ENCODE measurements around the gene UGT1A3. TPM values are rescaled to one million over a fixed set of nuclear protein-coding genes. Genes with fewer than 3 reads are reported as not detected.
"Not testable (repeated sequence)": the region's sequence is repeated elsewhere in the genome, so short reads cannot be mapped to it uniquely, and the experiment has no call there.

UGT1A3 gene
- total and polyA plus RNA-seq, 7 donors, result not detected

DNA sequence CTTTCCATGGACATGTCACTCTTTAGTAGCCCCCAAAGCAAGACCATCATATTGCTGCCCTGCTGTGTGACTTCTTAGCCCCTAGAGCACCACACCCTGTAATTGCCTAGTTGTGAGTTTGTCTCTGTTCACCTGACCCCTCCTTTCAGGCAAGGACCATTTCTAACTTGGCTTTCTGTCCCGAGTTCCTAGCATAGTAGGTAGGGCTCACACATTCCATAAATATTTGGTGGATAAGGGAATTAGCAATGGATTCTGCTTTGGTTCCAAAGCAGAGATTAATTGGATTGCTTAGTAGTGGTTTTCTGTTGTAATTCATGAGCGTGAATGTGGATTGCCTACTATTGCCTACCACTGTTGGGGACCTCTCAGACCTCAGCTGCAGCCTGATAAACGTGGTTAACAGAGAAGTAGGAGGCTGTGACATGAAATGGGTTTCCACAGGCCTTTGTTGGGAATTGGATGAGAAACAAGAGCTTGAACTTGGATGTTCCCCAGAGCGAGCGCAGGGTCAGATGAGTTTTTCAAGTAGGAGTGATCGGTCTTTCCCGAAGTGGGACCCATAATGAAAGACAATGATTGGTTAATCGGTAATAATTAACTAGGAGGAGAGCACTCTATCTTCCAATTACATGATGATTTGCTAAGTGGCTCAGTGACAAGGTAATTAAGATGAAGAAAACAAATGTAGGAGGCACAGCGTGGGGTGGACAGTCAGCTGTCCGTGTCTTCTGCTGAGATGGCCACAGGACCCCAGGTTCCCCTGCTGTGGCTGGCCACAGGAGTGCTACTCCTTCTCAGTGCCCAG, 17.8 kb downstream of the UGT1A3 start:
- Histone ChIP-seq H3K4me3 (no peak overlapping the region), H3K27ac (no peak overlapping the region), H3K36me3 (ENCODE audit: insufficient read depth in 1 of 2, low read depth in 1 of 2) (no peaks in the 10 kb centered on the region), H3K9me3 (no peaks in the 10 kb centered on the region), H3K4me1 (no peaks in the 10 kb centered on the region), H3K27me3 (ENCODE audit: insufficient read depth in 3 of 3, low read length in 2 of 3) (no peaks in the 10 kb centered on the region)
- no peak for DNase-seq
- intact Hi-C loops (cut with DNase I), result no loop called here
- TF ChIP-seq, protein P1, sequence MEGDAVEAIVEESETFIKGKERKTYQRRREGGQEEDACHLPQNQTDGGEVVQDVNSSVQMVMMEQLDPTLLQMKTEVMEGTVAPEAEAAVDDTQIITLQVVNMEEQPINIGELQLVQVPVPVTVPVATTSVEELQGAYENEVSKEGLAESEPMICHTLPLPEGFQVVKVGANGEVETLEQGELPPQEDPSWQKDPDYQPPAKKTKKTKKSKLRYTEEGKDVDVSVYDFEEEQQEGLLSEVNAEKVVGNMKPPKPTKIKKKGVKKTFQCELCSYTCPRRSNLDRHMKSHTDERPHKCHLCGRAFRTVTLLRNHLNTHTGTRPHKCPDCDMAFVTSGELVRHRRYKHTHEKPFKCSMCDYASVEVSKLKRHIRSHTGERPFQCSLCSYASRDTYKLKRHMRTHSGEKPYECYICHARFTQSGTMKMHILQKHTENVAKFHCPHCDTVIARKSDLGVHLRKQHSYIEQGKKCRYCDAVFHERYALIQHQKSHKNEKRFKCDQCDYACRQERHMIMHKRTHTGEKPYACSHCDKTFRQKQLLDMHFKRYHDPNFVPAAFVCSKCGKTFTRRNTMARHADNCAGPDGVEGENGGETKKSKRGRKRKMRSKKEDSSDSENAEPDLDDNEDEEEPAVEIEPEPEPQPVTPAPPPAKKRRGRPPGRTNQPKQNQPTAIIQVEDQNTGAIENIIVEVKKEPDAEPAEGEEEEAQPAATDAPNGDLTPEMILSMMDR (IDR thresholded peaks at IDR 0.05), result no peak
- 69 to 71% (median 70%) methylated on average over 10 of the region's 10 CpGs for WGBS, 3 donors
- no peak for ATAC-seq

GRCh38 chr2:233747283-233747544, 18.4 kb downstream of the UGT1A3 start:
- Histone ChIP-seq H3K4me3 (no peak overlapping the region), H3K27me3 (ENCODE audit: insufficient read depth in 3 of 3, low read length in 2 of 3) (no peaks in the 10 kb centered on the region), H3K36me3 (ENCODE audit: insufficient read depth in 1 of 2, low read depth in 1 of 2) (no peaks in the 10 kb centered on the region), H3K9me3 (no peaks in the 10 kb centered on the region), H3K27ac (no peak overlapping the region), H3K4me1 (no peaks in the 10 kb centered on the region)
- intact Hi-C loops (cut with DNase I), result no loop called here
- DNase-seq (no peak), ATAC-seq (no peak)
- WGBS, 3 donors, result 87 to 97% (median 92%) methylated on average over 6 of the region's 6 CpGs
- TF ChIP-seq, protein P1 (IDR thresholded peaks at IDR 0.05), result no peak

GRCh38 chr2:233750689-233751088, 21.8 kb downstream of the UGT1A3 start:
- DNase-seq; ATAC-seq; H3K4me1 ChIP-seq; H3K9me3 ChIP-seq; H3K4me3 ChIP-seq; H3K36me3 ChIP-seq (ENCODE audit: insufficient read depth in 1 of 2, low read depth in 1 of 2); intact Hi-C loops (cut with DNase I); H3K27ac ChIP-seq; H3K27me3 ChIP-seq (ENCODE audit: insufficient read depth in 3 of 3, low read length in 2 of 3): not testable (repeated sequence)
- WGBS, 3 donors, result 70 to 94% (median 79%) methylated on average over 2 of the region's 2 CpGs

- H3K9me3 ChIP-seq; H3K36me3 ChIP-seq (ENCODE audit: insufficient read depth in 1 of 2, low read depth in 1 of 2); H3K4me1 ChIP-seq; DNase-seq; ATAC-seq; H3K27ac ChIP-seq; H3K27me3 ChIP-seq (ENCODE audit: insufficient read depth in 3 of 3, low read length in 2 of 3); H3K4me3 ChIP-seq; intact Hi-C loops (cut with DNase I): not testable (repeated sequence)
- 67 to 76% (median 73%) methylated on average over 2 of the region's 2 CpGs for WGBS, 3 donors
Observed at GRCh38 chr2:233751212-233752009, 22.6 kb downstream of the UGT1A3 start.

- DNase-seq (no peak), ATAC-seq (no peak)
- WGBS, 3 donors, result 86 to 92% (median 90%) methylated on average over 42 to 44 of the region's 44 CpGs
Observed at GRCh38 chr2:233754872-233755611, 26.2 kb downstream of the UGT1A3 start.

More at GRCh38 chr2:233754872-233755611, 26.2 kb downstream of the UGT1A3 start:
- intact Hi-C loops (cut with DNase I), result no loop called here
- no peaks in the 10 kb centered on the region for H3K36me3 ChIP-seq (ENCODE audit: insufficient read depth in 1 of 2, low read depth in 1 of 2)
- TF ChIP-seq, protein P1 (IDR thresholded peaks at IDR 0.05), result no peak
- no peaks in the 10 kb centered on the region for H3K9me3 ChIP-seq
- H3K4me3 ChIP-seq, result no peak overlapping the region
- peaks cover 0 to 1% (median 0%) of the 10 kb centered on the region in 3 donors for H3K27me3 ChIP-seq (ENCODE audit: insufficient read depth in 3 of 3, low read length in 2 of 3)
- no peak overlapping the region for H3K27ac ChIP-seq
- no peaks in the 10 kb centered on the region for H3K4me1 ChIP-seq

All from psoas muscle (tissue), 8 donors.